Epidermal melanocyte (primary cell): ENCODE results near the gene TENM4.
"Not testable (repeated sequence)": the region's sequence is repeated elsewhere in the genome, so short reads cannot be mapped to it uniquely, and the experiment has no call there.

ENCODE experiments used
- DNase-seq: peaks from one replicate; pipeline ENCODE4 v3.0.0; 2011; ENCODE audit warnings: low spot score; ENCODE audit not compliant: insufficient read length

TENM4 gene

GRCh38 chr11:78857688-78858087 lies 583.1 kb downstream of the TENM4 start:
- DNase-seq: no peak

- DNase-seq: no peak
Measured at GRCh38 chr11:78856211-78856610, 584.6 kb downstream of the TENM4 start.

DNA sequence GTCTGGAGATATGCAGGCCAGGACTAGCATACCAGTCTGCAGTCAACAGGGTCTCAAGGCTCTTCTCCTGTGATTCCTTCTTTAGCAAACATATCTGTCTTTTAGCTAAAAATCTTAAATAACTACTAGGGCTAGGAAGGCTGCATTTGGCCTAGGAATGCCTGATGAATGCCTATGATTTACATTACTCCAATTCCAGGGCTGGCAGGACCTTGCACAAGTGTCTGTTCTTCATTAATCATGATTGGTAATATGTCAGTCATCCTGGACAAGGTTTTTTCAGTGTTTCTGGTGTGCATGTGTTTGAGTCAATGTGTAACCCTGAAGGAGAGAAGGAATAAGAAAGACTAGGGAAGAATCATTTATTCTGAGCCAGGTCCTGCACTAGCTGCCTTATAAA lies 585.7 kb downstream of the TENM4 start:
- no peak for DNase-seq

DNA sequence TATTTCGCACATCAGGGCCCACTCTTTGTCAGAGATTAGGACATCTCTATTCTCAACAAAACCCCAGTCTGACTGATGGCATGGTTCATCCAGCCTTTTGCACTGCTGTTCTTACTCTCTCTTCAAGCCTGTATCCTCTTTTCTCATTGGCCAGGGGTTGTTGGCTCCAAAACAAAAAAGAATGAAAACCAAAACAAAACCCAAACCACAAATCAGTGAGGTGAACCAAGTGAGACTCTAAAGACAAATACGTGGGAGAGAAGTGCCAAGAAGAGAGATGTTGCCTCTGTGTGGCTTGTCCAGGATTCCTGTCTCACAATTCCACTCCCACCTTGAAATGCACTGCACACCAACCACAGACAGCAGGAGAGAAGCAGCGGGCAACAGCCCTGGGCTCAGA lies 587.3 kb downstream of the TENM4 start:
- no peak for DNase-seq

GRCh38 chr11:78851878-78852586 lies 588.8 kb downstream of the TENM4 start:
- DNase-seq: no peak

- DNase-seq: no peak
Measured at GRCh38 chr11:78850078-78850477, 590.8 kb downstream of the TENM4 start.

DNA sequence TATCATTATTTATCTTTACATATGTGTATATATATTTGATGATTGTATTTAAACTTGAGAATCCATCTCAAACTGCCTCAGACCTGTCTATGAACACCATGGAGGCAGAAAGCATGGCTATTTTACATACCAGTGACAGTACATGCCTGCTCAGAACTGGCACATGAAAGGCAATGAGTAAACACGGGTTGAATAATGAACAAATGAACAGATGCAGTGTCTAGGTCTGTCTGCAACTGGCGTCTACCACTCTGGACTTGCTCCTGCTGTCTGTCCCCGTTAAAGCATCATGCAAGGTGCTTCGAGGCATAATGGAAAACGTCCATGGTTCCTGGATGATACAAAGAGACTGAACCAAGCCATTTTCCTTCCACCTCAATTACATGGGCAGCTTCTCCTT lies 594.6 kb downstream of the TENM4 start:
- DNase-seq: no peak

DNA sequence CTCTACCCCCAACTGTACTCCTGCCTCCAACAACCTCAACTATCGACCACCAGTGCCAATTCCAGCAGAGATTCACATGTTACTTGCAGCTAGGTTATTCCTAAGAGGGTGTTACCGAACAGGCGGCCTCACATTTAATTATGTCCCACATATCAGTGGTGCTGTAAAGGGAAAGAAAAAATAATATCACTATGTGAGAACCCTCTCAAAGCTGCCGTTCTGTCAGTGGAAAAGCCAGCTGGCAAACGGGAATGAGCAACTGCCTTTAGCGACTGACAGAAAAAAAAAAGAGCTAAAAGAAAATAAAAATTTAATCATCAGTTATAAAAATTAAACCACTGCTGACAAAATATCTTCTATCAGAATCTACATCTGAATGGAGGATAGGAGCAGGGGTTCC lies 595.3 kb downstream of the TENM4 start:
- no peak for DNase-seq

DNA sequence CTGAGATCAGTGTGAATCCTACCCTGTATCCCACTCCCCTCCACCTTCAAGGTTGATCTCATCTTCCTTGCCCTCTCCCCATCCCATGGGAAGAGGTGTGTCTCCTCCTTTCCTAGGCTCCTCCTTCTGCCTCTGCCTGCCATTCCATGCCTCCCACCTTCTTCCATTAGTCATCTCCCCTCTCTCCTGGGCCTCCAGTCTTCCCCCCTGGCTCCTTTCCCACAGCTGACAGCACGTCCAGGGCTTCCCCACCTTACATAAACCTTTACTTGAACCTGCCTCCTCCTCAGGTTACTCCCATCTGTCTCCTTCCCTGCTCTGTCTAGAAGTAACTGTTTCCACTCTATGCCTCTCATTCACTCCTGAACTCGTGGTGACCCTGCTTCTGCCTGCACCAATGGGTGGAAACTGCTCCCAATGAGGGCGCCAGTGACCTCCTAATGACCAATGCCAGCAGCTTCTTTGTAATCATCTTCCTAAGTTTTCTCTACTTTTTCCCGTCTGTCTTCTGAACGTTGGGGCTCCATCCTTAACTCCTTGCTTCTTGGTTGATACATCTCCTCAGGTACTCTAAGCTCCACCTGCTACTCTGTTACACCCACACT lies 599.3 kb downstream of the TENM4 start:
- DNase-seq: no peak

GRCh38 chr11:78840623-78841022 lies 600.2 kb downstream of the TENM4 start:
- no peak for DNase-seq

DNA sequence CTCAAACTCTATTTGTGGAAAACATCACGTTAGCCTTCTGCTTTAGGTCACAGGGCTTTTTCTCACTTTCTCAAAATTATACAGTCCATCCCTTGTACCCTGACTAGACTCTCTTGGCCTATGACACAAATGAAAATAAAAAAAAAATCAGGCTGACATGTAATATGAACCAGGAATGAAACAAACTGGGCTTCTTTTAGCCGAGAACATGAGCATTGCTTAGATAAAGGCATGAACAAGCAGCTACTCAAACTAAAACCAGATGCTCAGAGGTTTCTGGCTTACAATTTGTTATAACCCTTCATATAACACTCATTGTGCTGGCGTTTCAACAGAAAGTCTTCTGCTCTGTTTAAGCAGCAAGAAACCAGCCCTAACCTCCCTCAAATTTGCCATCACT lies 600.6 kb downstream of the TENM4 start:
- no peak for DNase-seq

- no peak for DNase-seq
Measured at GRCh38 chr11:78838417-78838816, 602.4 kb downstream of the TENM4 start.

DNA sequence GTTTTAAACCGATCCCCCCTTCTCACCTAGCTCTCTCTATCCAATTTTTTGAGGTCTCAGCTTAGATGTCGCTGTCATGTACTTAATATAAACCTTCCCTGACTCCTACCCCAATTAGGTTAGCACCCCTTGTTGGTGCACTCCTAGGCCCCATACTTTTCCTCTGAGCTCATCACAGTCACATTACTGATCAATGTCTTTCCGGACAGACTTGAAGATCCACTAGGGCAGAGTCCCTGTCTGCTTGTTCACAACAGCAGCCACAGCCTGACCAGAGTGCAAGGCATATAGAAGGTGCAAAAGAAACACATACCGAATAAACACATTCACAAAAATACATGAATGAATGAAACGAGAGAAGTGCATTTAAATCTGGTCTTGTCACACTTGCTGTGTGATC lies 605.2 kb downstream of the TENM4 start:
- DNase-seq: no peak

DNA sequence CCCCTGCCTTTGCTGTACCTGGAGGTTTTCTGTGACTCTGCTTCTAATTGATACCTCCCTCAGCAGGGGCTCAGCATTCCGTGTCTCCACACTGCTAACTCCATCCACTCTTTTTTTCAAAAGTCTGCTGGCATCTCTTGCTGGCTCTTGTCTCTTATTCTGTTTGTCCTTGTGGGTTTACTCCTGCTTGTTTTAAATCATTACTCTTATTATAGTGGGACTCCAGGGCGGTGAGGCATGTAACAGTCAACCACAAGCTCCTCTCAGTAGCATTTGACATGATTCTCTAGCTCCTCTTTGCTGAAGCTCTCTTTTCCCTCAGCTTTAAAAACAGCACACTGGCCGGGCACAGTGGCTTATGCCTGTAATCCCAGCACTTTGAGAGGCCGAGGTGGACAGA lies 605.9 kb downstream of the TENM4 start:
- no peak for DNase-seq

GRCh38 chr11:78833237-78833636 lies 607.6 kb downstream of the TENM4 start:
- no peak for DNase-seq

- no peak for DNase-seq
Measured at GRCh38 chr11:78832226-78832947, 608.4 kb downstream of the TENM4 start.

DNA sequence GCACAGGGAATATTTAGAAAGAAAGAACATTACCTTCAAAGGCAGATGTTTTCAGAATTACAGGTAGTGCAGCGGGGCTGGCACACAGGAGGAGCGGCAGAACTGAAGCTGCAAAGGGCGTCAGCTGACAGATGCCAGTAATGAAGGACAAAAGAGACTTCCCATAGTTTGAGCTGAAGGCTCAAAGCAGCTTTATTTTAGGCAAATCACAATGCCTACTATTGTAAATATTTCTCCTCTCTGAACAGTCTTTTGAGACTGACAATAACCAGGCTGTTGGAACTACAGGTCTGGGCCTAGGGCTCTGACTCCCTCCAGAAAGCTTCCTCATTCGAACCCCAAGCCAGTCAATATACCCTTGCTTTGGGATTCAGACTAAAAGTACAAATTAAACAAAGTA lies 609.3 kb downstream of the TENM4 start:
- DNase-seq: no peak

GRCh38 chr11:78830277-78830819 lies 610.5 kb downstream of the TENM4 start:
- DNase-seq: no peak

- DNase-seq: no peak
Measured at GRCh38 chr11:78829146-78829545, 611.7 kb downstream of the TENM4 start.

DNA sequence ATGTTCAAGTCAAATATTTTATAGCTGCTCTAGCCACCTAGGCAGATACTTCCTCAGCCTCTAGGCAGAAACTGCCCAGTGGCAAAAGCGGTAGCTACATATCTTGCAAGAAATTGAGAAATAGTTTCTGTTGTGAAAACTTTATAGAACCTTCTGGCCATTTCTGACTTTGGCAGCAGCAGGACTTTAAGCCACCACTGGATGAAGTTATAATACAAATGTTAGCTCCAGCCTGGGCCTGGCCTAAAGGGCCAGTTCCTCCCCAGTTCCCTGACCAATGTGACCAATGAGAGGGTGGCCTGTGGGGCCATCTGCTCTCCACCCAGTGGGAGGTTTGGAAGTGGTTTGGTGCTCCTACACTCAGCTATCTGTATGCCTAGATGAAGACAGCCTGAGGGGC lies 612.2 kb downstream of the TENM4 start:
- DNase-seq: no peak

- DNase-seq: not testable (repeated sequence)
Measured at GRCh38 chr11:78827291-78827690, 613.5 kb downstream of the TENM4 start.

DNA sequence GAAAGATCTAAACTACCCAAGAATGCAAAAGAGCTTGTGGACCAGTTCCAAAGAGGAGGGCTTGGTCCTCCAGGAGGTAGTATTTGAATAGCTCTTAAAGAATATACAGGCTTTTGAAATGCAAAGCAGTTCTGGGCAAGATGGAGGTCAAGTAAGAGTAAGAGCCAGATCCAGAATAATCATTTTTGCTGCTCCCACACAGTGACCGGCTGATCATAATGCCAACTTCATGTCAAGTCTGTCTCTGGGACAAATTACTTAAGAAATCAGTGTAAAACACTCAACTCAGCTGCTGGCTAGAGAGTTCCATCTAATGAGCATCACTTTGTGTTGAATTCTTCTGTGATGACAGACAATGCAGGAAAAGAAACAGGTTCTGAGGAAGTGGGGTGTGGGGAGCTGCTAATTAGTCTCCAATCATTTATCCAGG lies 615.2 kb downstream of the TENM4 start:
- DNase-seq: no peak
